ENCODE data around the gene VWA7.
"Not testable (repeated sequence)": the region's sequence is repeated elsewhere in the genome, so short reads cannot be mapped to it uniquely, and the experiment has no call there.

VWA7 gene

DNA sequence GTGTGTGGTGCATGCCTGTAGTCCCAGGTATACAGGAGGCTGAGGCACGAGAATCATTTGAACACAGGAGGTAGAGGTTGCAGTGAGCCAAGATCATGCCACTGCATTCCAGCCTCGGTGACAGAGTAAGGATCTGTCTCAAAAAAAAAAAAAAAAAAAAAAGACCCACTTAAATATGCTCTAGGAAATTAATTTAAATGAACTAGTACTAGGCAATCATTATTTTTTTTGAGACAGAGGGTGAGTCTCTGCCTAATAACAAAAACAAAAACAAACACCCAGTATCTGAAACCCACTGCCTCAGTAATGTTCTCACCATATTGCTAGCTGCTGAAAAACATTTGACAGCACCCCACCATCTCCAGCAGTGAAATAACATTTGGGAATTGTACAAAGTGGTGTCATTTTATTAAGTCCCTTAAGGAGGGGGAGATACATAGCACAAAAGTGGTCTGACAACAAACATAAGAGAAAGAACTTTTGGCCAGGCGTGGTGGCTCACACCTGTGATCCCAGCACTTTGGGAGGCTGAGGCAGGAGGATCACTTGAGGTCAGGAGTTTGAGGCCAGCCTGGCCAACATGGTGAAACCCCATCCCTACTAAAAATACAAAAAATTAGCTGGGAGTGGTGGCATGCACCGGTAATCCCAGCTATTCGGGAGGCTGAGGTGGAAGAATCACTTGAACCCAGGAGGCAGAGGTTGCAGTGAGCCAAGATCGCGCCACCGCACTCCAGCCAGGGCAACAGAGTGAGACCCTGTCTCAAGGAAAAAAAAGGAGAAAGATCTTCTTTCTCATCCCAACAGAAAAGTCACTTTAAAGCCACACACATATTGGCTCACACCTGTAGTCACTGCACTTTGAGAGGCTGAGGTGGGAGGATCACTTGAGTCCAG is 24.2 kb upstream of the VWA7 start:
- H3K9me3 ChIP-seq (ENCODE audit: control insufficient read depth, insufficient read depth, low read length); H3K27me3 ChIP-seq (ENCODE audit: control insufficient read depth, insufficient read depth, low read length); H3K4me3 ChIP-seq (ENCODE audit: low read length); H3K36me3 ChIP-seq (ENCODE audit: control insufficient read depth, insufficient read depth, low read length); DNase-seq (ENCODE audit: low read depth, low spot score); H3K4me1 ChIP-seq (ENCODE audit: control insufficient read depth, insufficient read depth, low read length); H3K27ac ChIP-seq (ENCODE audit: low read length): not testable (repeated sequence)
- no CpG with 5 or more reads among the region's 8 CpGs for WGBS (ENCODE audit: insufficient coverage, insufficient read length)

- H3K9me3 ChIP-seq (ENCODE audit: control insufficient read depth, insufficient read depth, low read length) = no peaks in the 10 kb centered on the region
- no peak overlapping the region for H3K4me3 ChIP-seq (ENCODE audit: low read length)
- no peak overlapping the region for H3K27ac ChIP-seq (ENCODE audit: low read length)
- no CpG with 5 or more reads among the region's 12 CpGs for WGBS (ENCODE audit: insufficient coverage, insufficient read length)
- H3K4me1 ChIP-seq (ENCODE audit: control insufficient read depth, insufficient read depth, low read length) = no peaks in the 10 kb centered on the region
- H3K36me3 ChIP-seq (ENCODE audit: control insufficient read depth, insufficient read depth, low read length) = peaks cover 7% of the 10 kb centered on the region; the same call in 1 of the 2 replicates
- DNase-seq (ENCODE audit: low read depth, low spot score) = no peak
- H3K27me3 ChIP-seq (ENCODE audit: control insufficient read depth, insufficient read depth, low read length) = no peaks in the 10 kb centered on the region
Measured at GRCh38 chr6:31799781-31800180, 22.7 kb upstream of the VWA7 start.

GRCh38 chr6:31797588-31797987 is 20.5 kb upstream of the VWA7 start:
- no peak for DNase-seq (ENCODE audit: low read depth, low spot score)
- H3K4me1 ChIP-seq (ENCODE audit: control insufficient read depth, insufficient read depth, low read length) = peaks cover 1% of the 10 kb centered on the region; the same call in 1 of the 2 replicates
- WGBS (ENCODE audit: insufficient coverage, insufficient read length) = no CpG with 5 or more reads among the region's 5 CpGs
- no peaks in the 10 kb centered on the region for H3K9me3 ChIP-seq (ENCODE audit: control insufficient read depth, insufficient read depth, low read length)
- H3K36me3 ChIP-seq (ENCODE audit: control insufficient read depth, insufficient read depth, low read length) = peaks cover 11% of the 10 kb centered on the region
- H3K27me3 ChIP-seq (ENCODE audit: control insufficient read depth, insufficient read depth, low read length) = no peaks in the 10 kb centered on the region
- H3K4me3 ChIP-seq (ENCODE audit: low read length) = no peak overlapping the region
- H3K27ac ChIP-seq (ENCODE audit: low read length) = no peak overlapping the region

GRCh38 chr6:31796993-31797385 is 19.9 kb upstream of the VWA7 start:
- H3K27me3 ChIP-seq (ENCODE audit: control insufficient read depth, insufficient read depth, low read length) = no peaks in the 10 kb centered on the region
- no peak for DNase-seq (ENCODE audit: low read depth, low spot score)
- H3K9me3 ChIP-seq (ENCODE audit: control insufficient read depth, insufficient read depth, low read length) = no peaks in the 10 kb centered on the region
- H3K4me1 ChIP-seq (ENCODE audit: control insufficient read depth, insufficient read depth, low read length) = peaks cover 1% of the 10 kb centered on the region; the same call in 1 of the 2 replicates
- H3K36me3 ChIP-seq (ENCODE audit: control insufficient read depth, insufficient read depth, low read length) = peaks cover 11% of the 10 kb centered on the region
- no CpG with 5 or more reads among the region's 2 CpGs for WGBS (ENCODE audit: insufficient coverage, insufficient read length)
- H3K4me3 ChIP-seq (ENCODE audit: low read length) = no peak overlapping the region
- H3K27ac ChIP-seq (ENCODE audit: low read length) = no peak overlapping the region

DNA sequence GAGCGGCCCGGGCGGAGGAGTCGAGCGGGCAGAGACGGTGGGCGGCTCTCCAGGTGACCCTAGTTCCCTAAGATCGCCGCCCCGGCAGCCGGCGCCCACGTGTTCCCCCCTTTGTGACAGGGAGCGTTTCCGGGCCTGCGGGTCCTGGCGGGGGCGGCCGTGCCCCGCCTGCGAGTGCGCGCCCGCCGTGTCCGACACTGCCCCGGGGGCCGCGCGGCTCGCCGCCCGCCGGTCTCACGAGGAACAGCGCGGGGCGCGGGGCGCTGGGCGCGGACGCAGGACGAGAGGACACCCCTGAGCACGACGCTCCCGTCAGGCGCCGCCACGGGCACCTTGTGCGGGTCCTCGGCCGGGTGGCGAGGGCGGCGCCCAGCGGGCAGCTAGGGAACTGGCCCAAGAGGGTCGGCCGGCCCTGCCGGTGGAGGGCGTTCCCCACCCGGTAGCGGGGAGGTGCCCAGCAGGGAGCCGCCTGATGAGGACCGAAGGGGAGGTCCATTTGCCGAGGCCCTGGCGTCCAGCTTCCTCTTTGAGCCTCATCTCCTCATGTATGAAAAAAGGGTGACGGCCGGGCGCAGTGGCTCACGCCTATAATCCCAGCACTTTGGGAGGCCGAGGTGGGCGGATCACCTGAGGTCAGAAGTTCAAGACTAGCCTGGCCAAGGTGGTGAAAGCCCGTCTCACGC is 18.6 kb upstream of the VWA7 start, which contains the start of gene VARS1:
Gene VARS1, minus strand, starts transcription at position 137 of the 683 bp plus-strand sequence. CDS start 535 bp downstream, outside the sequence.
- no peak for DNase-seq (ENCODE audit: low read depth, low spot score)
- H3K36me3 ChIP-seq (ENCODE audit: control insufficient read depth, insufficient read depth, low read length) = peaks cover 15% of the 10 kb centered on the region
- WGBS (ENCODE audit: insufficient coverage, insufficient read length) = no CpG with 5 or more reads among the region's 75 CpGs

DNA sequence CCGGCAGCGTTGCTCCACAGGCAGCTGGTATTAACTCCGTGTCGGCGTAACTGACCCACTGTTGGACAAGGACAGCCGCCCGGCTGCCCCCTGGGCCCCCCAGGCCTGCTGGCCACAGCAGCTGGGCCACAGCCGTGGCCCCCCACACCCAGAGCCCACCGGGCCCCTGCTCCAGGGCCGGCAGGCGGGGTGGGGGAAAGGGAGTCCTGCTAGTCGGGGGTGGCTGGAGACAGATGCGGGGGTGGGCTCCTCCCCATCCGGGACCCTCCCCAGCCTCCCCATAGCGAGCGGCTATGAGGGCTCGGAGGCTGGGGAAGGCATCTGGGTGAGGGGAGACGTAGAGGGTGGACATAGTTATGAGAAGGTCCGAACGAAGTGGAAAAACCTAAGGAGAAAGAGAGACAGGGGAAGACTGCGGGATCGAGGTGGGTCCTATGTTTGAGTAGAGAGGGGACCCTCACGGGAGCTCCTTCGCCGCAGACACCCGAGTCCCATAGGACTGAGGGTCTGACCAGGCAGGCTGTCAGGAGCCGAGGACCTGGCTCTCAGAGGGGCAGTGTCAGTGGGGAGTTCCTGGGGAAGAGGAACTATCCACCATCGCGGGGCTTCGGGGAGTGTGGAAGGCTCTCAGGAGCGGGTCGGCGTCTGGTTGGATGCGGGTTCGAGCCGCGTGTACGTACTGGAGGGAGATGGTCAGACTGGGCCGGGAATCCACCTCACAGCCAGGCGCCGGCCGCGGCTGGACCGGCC is 17.9 kb upstream of the VWA7 start:
- DNase-seq (ENCODE audit: low read depth, low spot score) = no peak
- Histone ChIP-seq H3K27me3 (ENCODE audit: control insufficient read depth, insufficient read depth, low read length) (no peaks in the 10 kb centered on the region), H3K9me3 (ENCODE audit: control insufficient read depth, insufficient read depth, low read length) (no peaks in the 10 kb centered on the region), H3K27ac (ENCODE audit: low read length) (no peak overlapping the region), H3K4me3 (ENCODE audit: low read length) (peak overlapping the region; percentile 80), H3K36me3 (ENCODE audit: control insufficient read depth, insufficient read depth, low read length) (peaks cover 15% of the 10 kb centered on the region), H3K4me1 (ENCODE audit: control insufficient read depth, insufficient read depth, low read length) (peaks cover 1% of the 10 kb centered on the region; the same call in 1 of the 2 replicates)
- WGBS (ENCODE audit: insufficient coverage, insufficient read length) = no CpG with 5 or more reads among the region's 44 CpGs

More for the DNA sequence above, 18.6 kb upstream of the VWA7 start, which contains the start of gene VARS1:
- Histone ChIP-seq H3K27me3 (ENCODE audit: control insufficient read depth, insufficient read depth, low read length) (no peaks in the 10 kb centered on the region), H3K27ac (ENCODE audit: low read length) (no peak within 1 kb of the TSS), H3K4me1 (ENCODE audit: control insufficient read depth, insufficient read depth, low read length) (peaks cover 1% of the 10 kb centered on the region; the same call in 1 of the 2 replicates), H3K4me3 (ENCODE audit: low read length) (peak within 1 kb of the TSS; percentile 80), H3K9me3 (ENCODE audit: control insufficient read depth, insufficient read depth, low read length) (no peaks in the 10 kb centered on the region)

GRCh38 chr6:31794294-31794865 is 17.3 kb upstream of the VWA7 start:
- WGBS (ENCODE audit: insufficient coverage, insufficient read length) = no CpG with 5 or more reads among the region's 7 CpGs
- H3K4me3 ChIP-seq (ENCODE audit: low read length) = peak overlapping the region; percentile 80
- H3K4me1 ChIP-seq (ENCODE audit: control insufficient read depth, insufficient read depth, low read length) = peaks cover 1% of the 10 kb centered on the region; the same call in 1 of the 2 replicates
- H3K36me3 ChIP-seq (ENCODE audit: control insufficient read depth, insufficient read depth, low read length) = peaks cover 16% of the 10 kb centered on the region
- no peaks in the 10 kb centered on the region for H3K27me3 ChIP-seq (ENCODE audit: control insufficient read depth, insufficient read depth, low read length)
- no peaks in the 10 kb centered on the region for H3K9me3 ChIP-seq (ENCODE audit: control insufficient read depth, insufficient read depth, low read length)
- no peak for DNase-seq (ENCODE audit: low read depth, low spot score)
- no peak overlapping the region for H3K27ac ChIP-seq (ENCODE audit: low read length)

DNA sequence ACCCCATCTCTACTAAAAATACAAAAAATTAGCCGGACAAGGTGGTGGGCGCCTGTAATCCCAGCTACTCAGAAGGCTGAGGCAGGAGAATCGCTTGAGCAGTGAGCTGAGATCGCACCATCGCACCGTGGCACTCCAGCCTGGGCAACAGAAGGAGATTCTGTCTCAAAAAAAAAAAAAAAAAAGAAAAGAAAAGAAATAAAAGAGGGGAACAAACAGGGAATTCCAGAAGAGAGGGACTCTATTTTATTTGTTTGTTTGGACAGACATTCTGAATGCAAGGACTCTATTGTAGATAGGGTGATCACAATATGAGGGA is 16.8 kb upstream of the VWA7 start:
- not testable (repeated sequence) for H3K9me3 ChIP-seq (ENCODE audit: control insufficient read depth, insufficient read depth, low read length); DNase-seq (ENCODE audit: low read depth, low spot score); H3K4me1 ChIP-seq (ENCODE audit: control insufficient read depth, insufficient read depth, low read length); H3K4me3 ChIP-seq (ENCODE audit: low read length); H3K27me3 ChIP-seq (ENCODE audit: control insufficient read depth, insufficient read depth, low read length); H3K27ac ChIP-seq (ENCODE audit: low read length)
- no CpG with 5 or more reads among the region's 6 CpGs for WGBS (ENCODE audit: insufficient coverage, insufficient read length)
- H3K36me3 ChIP-seq (ENCODE audit: control insufficient read depth, insufficient read depth, low read length) = peaks cover 18% of the 10 kb centered on the region

DNA sequence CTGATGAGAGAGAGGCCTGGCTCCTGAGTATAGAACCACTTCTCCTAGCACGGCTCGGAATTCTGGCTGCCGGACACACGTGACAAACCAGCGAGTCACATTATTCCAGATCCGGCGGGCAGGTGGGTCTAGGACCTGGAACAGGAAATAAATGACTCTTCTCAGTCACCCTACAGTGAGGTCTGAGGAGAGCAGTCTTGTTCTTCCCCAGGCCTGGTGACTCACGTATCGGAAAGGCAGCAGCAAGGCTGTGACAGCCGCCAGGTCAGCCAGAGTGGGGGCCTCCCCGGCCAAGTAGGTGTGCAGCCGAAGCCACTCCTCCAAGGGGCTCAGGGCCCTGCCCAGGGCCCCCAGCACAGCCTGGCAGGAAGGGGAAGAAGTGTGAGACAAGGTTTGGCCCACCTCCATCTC is 15.6 kb upstream of the VWA7 start:
- H3K36me3 ChIP-seq (ENCODE audit: control insufficient read depth, insufficient read depth, low read length) = peaks cover 18% of the 10 kb centered on the region
- H3K4me3 ChIP-seq (ENCODE audit: low read length) = no peak overlapping the region
- WGBS (ENCODE audit: insufficient coverage, insufficient read length) = no CpG with 5 or more reads among the region's 12 CpGs
- DNase-seq (ENCODE audit: low read depth, low spot score) = no peak
- no peaks in the 10 kb centered on the region for H3K27me3 ChIP-seq (ENCODE audit: control insufficient read depth, insufficient read depth, low read length)
- H3K4me1 ChIP-seq (ENCODE audit: control insufficient read depth, insufficient read depth, low read length) = peaks cover 1% of the 10 kb centered on the region; the same call in 1 of the 2 replicates
- no peak overlapping the region for H3K27ac ChIP-seq (ENCODE audit: low read length)
- H3K9me3 ChIP-seq (ENCODE audit: control insufficient read depth, insufficient read depth, low read length) = no peaks in the 10 kb centered on the region

DNA sequence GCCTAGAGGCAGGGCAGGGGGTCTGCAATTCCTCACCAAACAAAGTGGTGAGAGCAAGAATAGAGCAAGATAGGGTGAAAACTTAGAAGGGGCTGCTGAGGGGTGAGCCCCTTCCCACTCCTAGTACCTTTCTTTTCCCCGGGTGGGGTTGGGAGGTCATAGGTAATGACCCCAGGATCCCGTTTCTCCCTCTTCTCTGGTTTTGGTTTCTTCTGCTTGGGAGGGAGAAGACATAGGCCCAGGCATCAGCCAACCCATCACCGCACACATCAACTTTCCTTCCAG is 14.9 kb upstream of the VWA7 start:
- no peak overlapping the region for H3K4me3 ChIP-seq (ENCODE audit: low read length)
- H3K27me3 ChIP-seq (ENCODE audit: control insufficient read depth, insufficient read depth, low read length) = no peaks in the 10 kb centered on the region
- no CpG with 5 or more reads among the region's 3 CpGs for WGBS (ENCODE audit: insufficient coverage, insufficient read length)
- no peaks in the 10 kb centered on the region for H3K9me3 ChIP-seq (ENCODE audit: control insufficient read depth, insufficient read depth, low read length)
- DNase-seq (ENCODE audit: low read depth, low spot score) = no peak
- no peak overlapping the region for H3K27ac ChIP-seq (ENCODE audit: low read length)
- H3K4me1 ChIP-seq (ENCODE audit: control insufficient read depth, insufficient read depth, low read length) = peaks cover 1% of the 10 kb centered on the region; the same call in 1 of the 2 replicates
- peaks cover 12% of the 10 kb centered on the region for H3K36me3 ChIP-seq (ENCODE audit: control insufficient read depth, insufficient read depth, low read length)
